Activated T-cell treated with anti-CD3 and anti-CD28 coated beads, Interleukin-2, amount 50 U/mL, for 4 hours (primary cell): ENCODE measurements around the gene TM9SF4. TPM values are rescaled to one million over a fixed set of nuclear protein-coding genes. Genes with fewer than 3 reads are reported as not detected.
A peak's percentile ranks its signal among the peaks of the same experiment; 100 is the strongest.

Source experiments
- ATAC-seq, 2 donors: fragments of 200-7000 bp; cut with Tn5 transposase; one replicate each; pipeline ENCODE4 v1.10.0; 2021
- DNase-seq: peaks from one replicate; pipeline ENCODE4 v3.0.0-alpha.2; 2020
- H3K27me3 Mint-ChIP-seq: one replicate; pipeline ENCODE4 v1.8.0; 2021; ENCODE audit warnings: low read depth, mixed read lengths
- H3K36me3 Mint-ChIP-seq: one replicate; pipeline ENCODE4 v1.8.0; 2022; ENCODE audit warnings: mixed read lengths; ENCODE audit not compliant: insufficient read depth
- H3K4me1 Mint-ChIP-seq: one replicate; pipeline ENCODE4 v1.8.0; 2021; ENCODE audit warnings: low read depth, mixed read lengths
- H3K4me3 Mint-ChIP-seq: one replicate; pipeline ENCODE4 v1.8.0; 2021; ENCODE audit warnings: mild to moderate bottlenecking, moderate library complexity, mixed read lengths
- H3K9me3 Mint-ChIP-seq: one replicate; pipeline ENCODE4 v1.8.0; 2021; ENCODE audit warnings: mixed read lengths
- total RNA-seq, 3 donors: library from RNA; stranded (reverse); gene quantifications; one replicate each; pipeline ENCODE4 v1.2.1, GENCODE V29; 2021

TM9SF4 gene
- total RNA-seq, 3 donors from 2014 or later, result 43.5 to 48.6 (median 44.4) TPM

- no peaks in the 10 kb centered on the region for H3K9me3 Mint-ChIP-seq
- no peaks in the 10 kb centered on the region for H3K36me3 Mint-ChIP-seq
Measured at GRCh38 chr20:32078322-32078721, 31.2 kb upstream of the TM9SF4 start.

DNA sequence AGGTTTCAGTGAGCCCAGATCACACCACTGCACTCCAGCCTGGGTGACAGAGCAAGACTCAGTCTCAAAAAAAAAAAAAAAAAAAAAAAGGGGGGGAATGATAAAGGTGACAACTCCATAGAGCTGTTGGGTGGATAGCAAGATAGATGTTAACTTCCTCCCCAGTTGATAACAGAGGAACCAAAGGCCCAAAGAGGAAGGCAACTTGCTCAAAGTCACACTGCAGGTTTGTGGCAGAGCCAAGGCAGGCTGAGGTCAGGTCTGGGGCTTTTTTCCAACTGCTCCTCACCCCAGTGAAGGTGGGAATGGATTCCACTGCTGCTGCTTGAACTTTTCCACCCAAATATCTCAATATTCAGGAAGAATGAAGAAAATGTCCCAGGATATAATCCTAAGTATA is 30.7 kb upstream of the TM9SF4 start:
- no peak for DNase-seq
- no peak for ATAC-seq
- no peak overlapping the region for H3K4me3 Mint-ChIP-seq
- H3K36me3 Mint-ChIP-seq, result no peaks in the 10 kb centered on the region
- peaks cover 17% of the 10 kb centered on the region for H3K27me3 Mint-ChIP-seq
- H3K9me3 Mint-ChIP-seq, result no peaks in the 10 kb centered on the region
- no peaks in the 10 kb centered on the region for H3K4me1 Mint-ChIP-seq

More at GRCh38 chr20:32078322-32078721, 31.2 kb upstream of the TM9SF4 start:
- no peak for ATAC-seq
- Mint-ChIP-seq H3K27me3 (peaks cover 16% of the 10 kb centered on the region), H3K4me1 (no peaks in the 10 kb centered on the region), H3K4me3 (no peak overlapping the region)
- no peak for DNase-seq

- no peak overlapping the region for H3K4me3 Mint-ChIP-seq
- DNase-seq (no peak), ATAC-seq (no peak)
- no peaks in the 10 kb centered on the region for H3K9me3 Mint-ChIP-seq
- H3K4me1 Mint-ChIP-seq, result no peaks in the 10 kb centered on the region
- peaks cover 21% of the 10 kb centered on the region for H3K27me3 Mint-ChIP-seq
- no peaks in the 10 kb centered on the region for H3K36me3 Mint-ChIP-seq
Measured at GRCh38 chr20:32079655-32080109, 29.8 kb upstream of the TM9SF4 start.

DNA sequence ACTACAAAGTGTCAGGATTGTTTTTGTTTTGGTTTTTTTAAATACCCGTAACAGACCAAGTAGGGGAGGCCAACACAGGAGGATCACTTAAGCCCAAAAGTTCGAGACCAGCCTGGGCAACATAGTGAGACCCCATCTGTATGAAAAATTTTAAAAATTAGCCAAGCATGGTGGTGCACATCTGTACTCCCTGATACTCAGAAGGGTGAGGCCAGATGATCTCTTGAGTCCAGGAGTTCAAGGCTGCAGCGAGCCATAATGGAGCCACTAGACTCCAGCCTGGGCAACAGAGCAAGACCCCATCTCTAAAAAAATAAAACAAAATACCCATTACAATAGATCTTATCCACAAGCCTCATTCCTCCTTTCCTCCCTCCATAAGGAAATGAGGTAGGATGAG is 28.7 kb upstream of the TM9SF4 start:
- Mint-ChIP-seq H3K4me1 (no peaks in the 10 kb centered on the region), H3K36me3 (no peaks in the 10 kb centered on the region), H3K4me3 (no peak overlapping the region), H3K9me3 (no peaks in the 10 kb centered on the region), H3K27me3 (peaks cover 28% of the 10 kb centered on the region)
- ATAC-seq (no peak), DNase-seq (no peak)

GRCh38 chr20:32083469-32083868 is 26.0 kb upstream of the TM9SF4 start:
- no peak for DNase-seq
- no peak overlapping the region for H3K4me3 Mint-ChIP-seq
- no peaks in the 10 kb centered on the region for H3K4me1 Mint-ChIP-seq
- H3K9me3 Mint-ChIP-seq, result no peaks in the 10 kb centered on the region
- H3K36me3 Mint-ChIP-seq, result no peaks in the 10 kb centered on the region
- peaks cover 22% of the 10 kb centered on the region for H3K27me3 Mint-ChIP-seq
- ATAC-seq, result no peak

- Mint-ChIP-seq H3K4me3 (no peak overlapping the region), H3K4me1 (peaks cover 2% of the 10 kb centered on the region), H3K36me3 (no peaks in the 10 kb centered on the region), H3K9me3 (no peaks in the 10 kb centered on the region), H3K27me3 (peaks cover 19% of the 10 kb centered on the region)
- ATAC-seq (no peak), DNase-seq (no peak)
Measured at GRCh38 chr20:32087070-32087469, 22.4 kb upstream of the TM9SF4 start.

GRCh38 chr20:32088759-32089158 is 20.8 kb upstream of the TM9SF4 start:
- Mint-ChIP-seq H3K9me3 (no peaks in the 10 kb centered on the region), H3K4me3 (no peak overlapping the region), H3K36me3 (no peaks in the 10 kb centered on the region), H3K4me1 (peaks cover 2% of the 10 kb centered on the region), H3K27me3 (peaks cover 12% of the 10 kb centered on the region)
- DNase-seq (no peak), ATAC-seq (no peak)

DNA sequence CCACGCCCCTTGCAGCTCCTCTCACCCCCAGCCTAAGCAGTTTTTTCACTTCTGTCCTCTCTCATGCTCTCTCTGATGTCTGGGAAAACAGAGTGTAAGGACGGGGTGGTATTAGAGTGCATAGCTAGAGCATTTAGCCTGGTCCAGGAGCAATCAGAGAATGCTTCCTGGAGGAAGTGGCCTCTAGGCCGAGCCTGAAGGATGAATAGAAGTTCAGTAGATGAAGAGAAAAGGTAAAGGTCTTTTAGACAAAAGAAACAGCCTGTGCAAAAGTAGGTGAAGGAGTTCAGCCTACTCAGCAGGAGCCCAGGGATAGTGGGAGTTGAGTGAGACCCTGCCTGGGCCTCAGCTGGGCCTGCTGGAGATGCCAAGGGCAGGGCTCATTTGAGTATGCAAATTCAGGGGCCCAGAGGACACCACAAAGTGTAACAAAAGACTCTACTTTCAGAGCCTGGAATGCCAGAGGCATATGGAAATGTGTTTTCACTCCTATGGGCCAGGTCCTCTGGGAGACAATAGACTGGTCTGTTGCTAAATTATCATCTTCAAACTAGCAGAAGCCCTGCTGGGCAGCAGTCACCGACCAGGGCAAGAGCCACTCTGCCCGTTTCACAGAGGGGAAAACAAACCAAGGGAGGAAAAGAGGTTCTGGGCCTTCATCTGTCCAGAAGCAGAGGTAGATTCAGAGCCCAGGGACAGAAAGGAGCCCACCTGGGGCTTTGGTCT is 19.7 kb upstream of the TM9SF4 start:
- H3K36me3 Mint-ChIP-seq, result no peaks in the 10 kb centered on the region
- no peaks in the 10 kb centered on the region for H3K9me3 Mint-ChIP-seq

DNA sequence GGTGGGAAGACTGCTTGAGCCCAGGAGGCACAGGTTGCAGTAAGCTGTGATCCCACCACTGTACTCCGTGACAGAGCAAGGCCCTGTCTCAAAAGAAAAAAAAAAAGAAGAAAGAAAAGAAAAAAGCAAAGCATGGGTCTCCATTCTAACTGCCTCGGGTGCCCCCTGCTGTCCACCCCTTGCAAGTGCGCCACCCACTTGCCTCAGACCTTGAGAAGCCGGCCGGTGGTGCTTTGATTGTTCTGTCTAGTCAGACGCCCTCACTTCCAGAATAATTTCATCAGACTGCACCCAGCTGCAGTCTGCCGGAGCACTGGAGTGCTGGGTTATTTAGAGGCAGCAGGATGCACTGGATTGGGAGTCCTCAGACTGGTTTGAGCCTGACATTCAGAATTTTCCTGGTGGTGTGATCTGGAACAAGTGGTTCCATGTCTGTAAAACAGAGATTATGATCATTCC is 17.6 kb upstream of the TM9SF4 start:
- Mint-ChIP-seq H3K36me3 (no peaks in the 10 kb centered on the region), H3K4me3 (no peak overlapping the region), H3K9me3 (no peaks in the 10 kb centered on the region), H3K4me1 (peaks cover 2% of the 10 kb centered on the region), H3K27me3 (no peaks in the 10 kb centered on the region)
- ATAC-seq (peak; percentile 72 to 84), DNase-seq (peak; percentile 72)

More for the DNA sequence above, 19.7 kb upstream of the TM9SF4 start:
- no peak overlapping the region for H3K4me3 Mint-ChIP-seq
- peaks cover 2% of the 10 kb centered on the region for H3K4me1 Mint-ChIP-seq
- ATAC-seq (no peak), DNase-seq (no peak)
- peaks cover 7% of the 10 kb centered on the region for H3K27me3 Mint-ChIP-seq

DNA sequence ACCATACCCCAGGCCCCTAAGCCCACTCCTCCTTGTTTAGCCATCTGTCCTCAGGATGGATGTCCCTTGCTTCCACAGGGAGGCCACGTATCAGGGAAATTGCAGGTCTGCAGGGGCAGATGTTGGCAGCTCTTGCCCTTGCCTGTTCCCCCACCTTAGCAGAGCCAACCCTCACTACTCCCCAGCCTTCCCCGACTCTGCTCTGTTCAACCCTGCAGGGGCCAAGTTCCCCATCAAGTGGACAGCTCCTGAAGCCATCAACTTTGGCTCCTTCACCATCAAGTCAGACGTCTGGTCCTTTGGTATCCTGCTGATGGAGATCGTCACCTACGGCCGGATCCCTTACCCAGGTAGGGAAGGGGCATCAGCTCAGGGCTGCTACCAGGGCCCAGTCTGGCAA is 10.7 kb upstream of the TM9SF4 start:
- H3K27me3 Mint-ChIP-seq, result peaks cover 18% of the 10 kb centered on the region
- H3K9me3 Mint-ChIP-seq, result no peaks in the 10 kb centered on the region
- no peak for ATAC-seq
- no peaks in the 10 kb centered on the region for H3K4me1 Mint-ChIP-seq
- DNase-seq, result no peak
- no peak overlapping the region for H3K4me3 Mint-ChIP-seq
- no peaks in the 10 kb centered on the region for H3K36me3 Mint-ChIP-seq

- peaks cover 30% of the 10 kb centered on the region for H3K4me1 Mint-ChIP-seq
- peaks cover 8% of the 10 kb centered on the region for H3K36me3 Mint-ChIP-seq
- no peak for DNase-seq
- peak overlapping the region; percentile 96 for H3K4me3 Mint-ChIP-seq
- peaks cover 2% of the 10 kb centered on the region for H3K27me3 Mint-ChIP-seq
- no peaks in the 10 kb centered on the region for H3K9me3 Mint-ChIP-seq
- ATAC-seq, result no peak
Measured at GRCh38 chr20:32108814-32109391, 611 bp upstream of the TM9SF4 start.

- Mint-ChIP-seq H3K4me3 (peak overlapping the region; percentile 96), H3K27me3 (no peaks in the 10 kb centered on the region), H3K4me1 (peaks cover 40% of the 10 kb centered on the region), H3K9me3 (no peaks in the 10 kb centered on the region), H3K36me3 (peaks cover 10% of the 10 kb centered on the region)
- ATAC-seq (no peak), DNase-seq (no peak)
Measured at GRCh38 chr20:32110173-32110704, 725 bp downstream of the TM9SF4 start.

- peak overlapping the region; percentile 96 for H3K4me3 Mint-ChIP-seq
- DNase-seq (no peak), ATAC-seq (no peak)
- peaks cover 13% of the 10 kb centered on the region for H3K36me3 Mint-ChIP-seq
- no peaks in the 10 kb centered on the region for H3K9me3 Mint-ChIP-seq
- no peaks in the 10 kb centered on the region for H3K27me3 Mint-ChIP-seq
- peaks cover 41% of the 10 kb centered on the region for H3K4me1 Mint-ChIP-seq
Measured at GRCh38 chr20:32110727-32111126, 1.2 kb downstream of the TM9SF4 start.

- peak overlapping the region; percentile 96 for H3K4me3 Mint-ChIP-seq
- DNase-seq (no peak), ATAC-seq (no peak)
- H3K27me3 Mint-ChIP-seq, result no peaks in the 10 kb centered on the region
- H3K4me1 Mint-ChIP-seq, result peaks cover 43% of the 10 kb centered on the region
- H3K9me3 Mint-ChIP-seq, result no peaks in the 10 kb centered on the region
- peaks cover 13% of the 10 kb centered on the region for H3K36me3 Mint-ChIP-seq
Measured at GRCh38 chr20:32111156-32111686, 1.7 kb downstream of the TM9SF4 start.

- peak overlapping the region; percentile 96 for H3K4me3 Mint-ChIP-seq
- no peaks in the 10 kb centered on the region for H3K9me3 Mint-ChIP-seq
- ATAC-seq (no peak), DNase-seq (no peak)
- H3K4me1 Mint-ChIP-seq, result peaks cover 47% of the 10 kb centered on the region
- no peaks in the 10 kb centered on the region for H3K27me3 Mint-ChIP-seq
- H3K36me3 Mint-ChIP-seq, result peaks cover 13% of the 10 kb centered on the region
Measured at GRCh38 chr20:32111753-32112152, 2.2 kb downstream of the TM9SF4 start.
